Liver (tissue), 9 donors: ENCODE measurements around the gene IL1RN. TPM values are rescaled to one million over a fixed set of nuclear protein-coding genes. Genes with fewer than 3 reads are reported as not detected.

Source experiments
- DNase-seq: peaks from one replicate; pipeline ENCODE4 v3.0.0-alpha.2; 2017; ENCODE audit warnings: low spot score
- H3K27ac ChIP-seq, 2 donors: one replicate each; pipeline ENCODE4 v1.7.0; 2013; ENCODE audit warnings: inconsistent platforms in 2 of 2, low read length in 2 of 2, control low read depth in 1 of 2, low read depth in 1 of 2, mild to moderate bottlenecking in 1 of 2
- H3K27me3 ChIP-seq, 4 donors: one replicate each; pipeline versions ENCODE4 v1.6.1 to v1.7.0; 2013; ENCODE audit warnings: low read length in 3 of 4, inconsistent platforms in 1 of 4, mild to moderate bottlenecking in 1 of 4, moderate library complexity in 1 of 4; ENCODE audit not compliant: control insufficient read depth in 4 of 4, insufficient read depth in 4 of 4
- H3K36me3 ChIP-seq, 4 donors: one replicate each; pipeline versions ENCODE4 v1.6.1 to v1.7.0; 2013; ENCODE audit warnings: low read length in 3 of 4, mild to moderate bottlenecking in 3 of 4, low read depth in 1 of 4, moderate library complexity in 1 of 4; ENCODE audit not compliant: control insufficient read depth in 4 of 4, insufficient read depth in 3 of 4
- H3K4me1 ChIP-seq, 4 donors: one replicate each; pipeline versions ENCODE4 v1.6.1 to v1.7.0; 2013; ENCODE audit warnings: low read length in 3 of 4, mild to moderate bottlenecking in 3 of 4, moderate library complexity in 1 of 4; ENCODE audit not compliant: control insufficient read depth in 4 of 4, insufficient read depth in 4 of 4
- H3K4me3 ChIP-seq, 3 donors: one replicate each; pipeline versions ENCODE4 v1.6.1 to v1.7.0; 2013; ENCODE audit warnings: low read length in 3 of 3, control low read depth in 1 of 3, low read depth in 1 of 3, mild to moderate bottlenecking in 1 of 3
- H3K9ac ChIP-seq, 2 donors: one replicate each; pipeline ENCODE4 v1.7.0; 2013; ENCODE audit warnings: low read length in 2 of 2, mild to moderate bottlenecking in 2 of 2, moderate library complexity in 2 of 2, control low read depth in 1 of 2, low read depth in 1 of 2
- H3K9me3 ChIP-seq, 4 donors: one replicate each; pipeline versions ENCODE4 v1.6.1 to v1.7.0; 2013; ENCODE audit warnings: low read length in 3 of 4; ENCODE audit not compliant: control insufficient read depth in 4 of 4
- ATF3 ChIP-seq: IDR thresholded peaks from 2 replicates; pipeline ENCODE4 v1.6.1; 2016; ENCODE audit warnings: antibody characterized with exemption
- CTCF ChIP-seq: fragments of 150-350 bp; IDR thresholded peaks from 2 replicates; pipeline ENCODE4 v1.5.1; 2017; ENCODE audit warnings: improper control_type of control experiment, low read depth, low read length; ENCODE audit not compliant: missing input control
- EGR1 ChIP-seq, 2 donors: IDR thresholded peaks; 2 replicates each; pipeline ENCODE4 v1.6.1; 2016 to 2018; ENCODE audit warnings: antibody characterized with exemption in 2 of 2, low read depth in 2 of 2
- FOXA1 ChIP-seq: IDR thresholded peaks from 2 replicates; pipeline ENCODE4 v1.6.1; 2016; ENCODE audit warnings: antibody characterized with exemption
- FOXA2 ChIP-seq: IDR thresholded peaks from 2 replicates; pipeline ENCODE4 v1.6.1; 2016; ENCODE audit warnings: antibody characterized with exemption
- GABPA ChIP-seq, 2 donors: IDR thresholded peaks in 1 of 2; conservative IDR thresholded peaks in 1 of 2; 2 replicates each; pipeline ENCODE4 v1.6.1; 2016; ENCODE audit warnings: antibody characterized with exemption in 2 of 2, mild to moderate bottlenecking in 1 of 2, moderate library complexity in 1 of 2
- HNF4A ChIP-seq, 2 donors: conservative IDR thresholded peaks; 2 replicates each; pipeline ENCODE4 v1.6.1; 2016; ENCODE audit warnings: antibody characterized with exemption in 2 of 2, mild to moderate bottlenecking in 2 of 2
- HNF4G ChIP-seq: IDR thresholded peaks from 2 replicates; pipeline ENCODE4 v1.6.1; 2016; ENCODE audit warnings: antibody characterized with exemption
- JUND ChIP-seq, 2 donors: IDR thresholded peaks; 2 replicates each; pipeline ENCODE4 v1.6.1; 2016; ENCODE audit warnings: antibody characterized with exemption in 2 of 2
- MAX ChIP-seq: IDR thresholded peaks from 2 replicates; pipeline ENCODE4 v1.6.1; 2016; ENCODE audit warnings: antibody characterized with exemption
- NR2F2 ChIP-seq: IDR thresholded peaks from 2 replicates; pipeline ENCODE4 v1.6.1; 2016; ENCODE audit warnings: antibody characterized with exemption
- RAD21 ChIP-seq, 2 donors: IDR thresholded peaks; 2 replicates each; pipeline ENCODE4 v1.6.1; 2016; ENCODE audit warnings: antibody characterized with exemption in 2 of 2, mild to moderate bottlenecking in 2 of 2
- REST ChIP-seq: IDR thresholded peaks from 2 replicates; pipeline ENCODE4 v1.6.1; 2016; ENCODE audit warnings: antibody characterized with exemption, mild to moderate bottlenecking
- RXRA ChIP-seq, 2 donors: IDR thresholded peaks; 2 replicates each; pipeline ENCODE4 v1.6.1; 2017 to 2018; ENCODE audit warnings: antibody characterized with exemption in 2 of 2, mild to moderate bottlenecking in 1 of 2
- SP1 ChIP-seq: IDR thresholded peaks from 2 replicates; pipeline ENCODE4 v1.6.1; 2018; ENCODE audit warnings: antibody characterized with exemption, mild to moderate bottlenecking
- TAF1 ChIP-seq: conservative IDR thresholded peaks from 2 replicates; pipeline ENCODE4 v1.6.1; 2016; ENCODE audit warnings: antibody characterized with exemption, mild to moderate bottlenecking
- YY1 ChIP-seq: IDR thresholded peaks from 2 replicates; pipeline ENCODE4 v1.6.1; 2016; ENCODE audit warnings: antibody characterized with exemption, mild to moderate bottlenecking
- ZBTB33 ChIP-seq: IDR thresholded peaks from 2 replicates; pipeline ENCODE4 v1.6.1; 2016; ENCODE audit warnings: antibody characterized with exemption
- WGBS: extraction: QIAGEN DNeasy Blood & Tissue Kit; methylation state at CpG from one replicate; pipeline ENCODE4 v1.1.7; 2013; 5-methylcytosine and 5-hydroxymethylcytosine counted together
- polyA plus RNA-seq, 2 donors: library from polyadenylated mRNA; stranded (reverse) in 1 of 2; unstranded in 1 of 2; fragments of 200-250 nt in 1 of 2; fragments of >200 nt in 1 of 2; fragmentation: Nextera tagmentation in 1 of 2; extraction: Ambion mirVana in 1 of 2; gene quantifications; one replicate each; pipeline versions ENCODE4 v1.2.1 to v1.2.3, GENCODE V29; 2013 to 2015
- total RNA-seq, 2 donors: library from RNA; depleted of rRNA; stranded (reverse); fragments of >200 nt; gene quantifications; one replicate each; pipeline ENCODE4 v1.2.3, GENCODE V29; 2014
- donor health status: healthy.
- donor health status: healthy.
- donor health status: healthy.
- donor health status: healthy.
- donor health status: healthy.

Gene IL1RN
- total and polyA plus RNA-seq, 4 donors = 3.9 to 121 (median 25.8) TPM

- peak overlapping the region in 1 of 2 donors; percentile 84 for H3K9ac ChIP-seq
- 64% methylated on average over 7 of the region's 7 CpGs for WGBS
- peaks cover 9 to 53% (median 40%) of the 10 kb centered on the region in 4 donors for H3K4me1 ChIP-seq
These were observed 38.8 kb downstream of the IL1RN start for GRCh38 chr2:113166187-113166645.

DNA sequence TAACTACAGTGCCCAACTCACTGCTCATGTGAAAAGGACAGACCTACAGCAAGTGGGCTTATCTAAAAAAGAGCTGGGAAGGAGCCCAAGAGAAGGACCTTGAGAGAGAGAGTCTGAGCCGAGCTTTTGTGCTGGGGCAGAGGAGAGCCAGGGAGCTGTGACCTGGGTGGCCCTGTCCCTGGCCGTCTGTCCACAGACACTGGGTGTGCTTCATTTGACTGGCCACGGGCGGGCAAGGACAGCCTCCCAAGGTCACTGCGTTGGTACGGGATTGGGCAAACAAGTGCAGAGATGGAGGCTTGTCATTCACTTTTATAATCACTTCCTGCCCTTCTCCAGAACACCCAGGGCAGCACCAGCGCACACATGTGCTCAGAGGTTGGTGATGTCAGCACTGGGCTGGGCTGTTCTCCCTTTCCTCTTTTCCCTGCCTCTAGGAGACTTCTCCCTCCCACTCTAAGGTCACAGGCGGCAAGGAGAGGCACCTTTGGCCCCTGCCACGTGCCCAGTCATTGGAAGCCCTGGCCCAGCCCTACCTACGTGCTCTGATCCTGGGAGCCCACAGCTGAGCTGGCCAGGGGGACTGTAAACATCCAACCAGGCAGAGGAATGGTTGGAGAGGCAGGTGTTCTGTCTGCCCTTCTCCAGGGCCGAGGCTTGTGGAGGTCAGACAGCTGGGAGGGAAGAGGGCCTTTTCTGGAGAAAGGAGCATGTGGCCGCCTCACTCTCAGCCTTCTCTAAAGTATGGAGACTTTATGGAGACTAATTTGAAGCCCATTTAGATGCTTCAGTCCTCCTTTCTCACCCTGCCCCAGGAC lies 39.9 kb downstream of the IL1RN start:
- no peak for TF ChIP-seq CTCF
- TF ChIP-seq MAX = peak; percentile 98
- no peak for TF ChIP-seq ATF3
- peak; percentile 91 to 96 for TF ChIP-seq JUND (IDR thresholded peaks at IDR 0.05)
- TF ChIP-seq GABPA (IDR thresholded peaks at IDR 0.05 in 1 of 2, conservative IDR thresholded peaks at IDR 0.05 in 1 of 2) = peak in 1 of 2 donors; percentile 81
- TF ChIP-seq NR2F2 = peak; percentile 93
- TF ChIP-seq HNF4G = peak; percentile 25
- peak in 1 of 2 donors; percentile 94 for TF ChIP-seq EGR1 (IDR thresholded peaks at IDR 0.05; ENCODE audit: low read depth in 2 of 2)
- TF ChIP-seq FOXA2 = peak; percentile 92
- TF ChIP-seq FOXA1 = peak; percentile 77
- TF ChIP-seq RXRA (IDR thresholded peaks at IDR 0.05) = peak; percentile 97 to 98
- TF ChIP-seq HNF4A (conservative IDR thresholded peaks at IDR 0.05) = peak; percentile 84 to 92
- peak; percentile 95 for TF ChIP-seq YY1
- TF ChIP-seq SP1 = peak; percentile 97
- peak; percentile 84 for TF ChIP-seq TAF1
- TF ChIP-seq RAD21 (IDR thresholded peaks at IDR 0.05) = peak; percentile 51 to 65
- peak; percentile 75 for TF ChIP-seq REST
- peak; percentile 91 for TF ChIP-seq ZBTB33
- peak overlapping the region in 1 of 2 donors; percentile 77 for H3K9ac ChIP-seq
- no peak overlapping the region for H3K4me3 ChIP-seq
- DNase-seq = peak; percentile 67
- peak overlapping the region; percentile 75 to 83 for H3K27ac ChIP-seq
- peaks cover 0 to 1% (median 0%) of the 10 kb centered on the region in 4 donors for H3K36me3 ChIP-seq
- peaks cover 9 to 53% (median 40%) of the 10 kb centered on the region in 4 donors for H3K4me1 ChIP-seq
- WGBS = 27% methylated on average over 12 of the region's 12 CpGs
- no peaks in the 10 kb centered on the region for H3K27me3 ChIP-seq
- H3K9me3 ChIP-seq = no peaks in the 10 kb centered on the region

More at GRCh38 chr2:113166187-113166645, 38.8 kb downstream of the IL1RN start:
- Histone ChIP-seq H3K27me3 (no peaks in the 10 kb centered on the region), H3K36me3 (peaks cover 0 to 1% (median 0%) of the 10 kb centered on the region in 4 donors), H3K27ac (peak overlapping the region; percentile 75 to 83), H3K9me3 (no peaks in the 10 kb centered on the region), H3K4me3 (no peak overlapping the region)
- no peak for TF ChIP-seq ZBTB33
- TF ChIP-seq HNF4A (conservative IDR thresholded peaks at IDR 0.05) = peak; percentile 67 to 72
- TF ChIP-seq RXRA (IDR thresholded peaks at IDR 0.05) = peak; percentile 54 to 68
- no peak for DNase-seq
